K562 (cell line): Measurements from ENCODE around the gene BIRC5. TPM values are rescaled to one million over a fixed set of nuclear protein-coding genes. Genes with fewer than 3 reads are reported as not detected.

ENCODE experiments used
- ELF1 ChIP-seq: fragments of 200-800 bp; sonication (Bioruptor generic); IDR thresholded peaks from 2 replicates; pipeline ENCODE4 v1.6.1; 2016; ENCODE audit warnings: missing genetic modification characterization, missing compliant biosample characterization
- PCBP1 ChIP-seq: fragments of 200-400 bp; formaldehyde crosslinking; IDR thresholded peaks from 2 replicates; pipeline ENCODE4 v1.6.1; 2018; ENCODE audit warnings: mild to moderate bottlenecking, low read depth, low read length; ENCODE audit not compliant: poor library complexity, severe bottlenecking
- POLR2B ChIP-seq: fragments of 450-650 bp; IDR thresholded peaks from 2 replicates; pipeline ENCODE4 v1.6.1; 2018; ENCODE audit warnings: low read depth; ENCODE audit not compliant: partially characterized antibody
- SAFB ChIP-seq: fragments of 200-400 bp; formaldehyde crosslinking; IDR thresholded peaks from 2 replicates; pipeline ENCODE4 v1.6.1; 2017; ENCODE audit warnings: low read depth, low read length, borderline replicate concordance
- TAF7 ChIP-seq: fragments of 450-650 bp; IDR thresholded peaks from 2 replicates; pipeline ENCODE4 v1.6.1; 2016; ENCODE audit warnings: missing genetic modification characterization, missing compliant biosample characterization
- TOE1 ChIP-seq, 2 experiments: fragments of 450-650 bp in 1 of 2; sonication (generic) in 1 of 2; formaldehyde crosslinking in 1 of 2; IDR thresholded peaks; 2 replicates each; pipeline versions ENCODE4 v1.7.1 to v1.8.0; 2016 to 2022; ENCODE audit warnings: borderline replicate concordance in 2 of 2, mild to moderate bottlenecking in 2 of 2, antibody characterized with exemption in 1 of 2, inconsistent platforms in 1 of 2, low read depth in 1 of 2, missing genetic modification reagents in 1 of 2, moderate library complexity in 1 of 2
- TRIM25 ChIP-seq: fragments of 450-650 bp; IDR thresholded peaks from 2 replicates; pipeline ENCODE4 v1.7.0; 2016; ENCODE audit warnings: borderline replicate concordance
- U2AF2 ChIP-seq: fragments of 200-400 bp; formaldehyde crosslinking; optimal IDR thresholded peaks from 2 replicates; pipeline ENCODE3; 2017; ENCODE audit warnings: low read depth, mild to moderate bottlenecking, low read length
- polyA plus RNA-seq, 8 experiments: library from polyadenylated mRNA; depleted of rRNA in 4 of 8; stranded (reverse) in 5 of 8; unstranded in 3 of 8; fragments of >200 nt; fragmentation: Nextera tagmentation in 2 of 8; fragmentation: Illumina TruSeq in 1 of 8; extraction: Ambion mirVana in 2 of 8; extraction: Trizol in 1 of 8; gene quantifications; 2 replicates each; pipeline versions ENCODE4 v1.2.1 to v1.2.3, GENCODE V29; 2011 to 2014; ENCODE audit warnings: inconsistent platforms in 1 of 8, missing spikeins in 1 of 8
- total RNA-seq, 7 experiments: library from RNA; depleted of rRNA in 6 of 7; stranded (reverse); fragments of >200 nt in 6 of 7; fragmentation: Illumina TruSeq in 2 of 7; extraction: Trizol in 2 of 7; gene quantifications; 2 replicates each; pipeline versions ENCODE4 v1.2.1 to v1.2.3, GENCODE V29; 2011 to 2021; ENCODE audit warnings: low replicate concordance in 1 of 7

BIRC5 gene
- total and polyA plus RNA-seq, 9 of the 15 experiments (the other 6 are each of a cell fraction or from before 2014, with no cell fraction given), result 64.4 to 140 (median 101) TPM

- no peak for TF ChIP-seq TRIM25
- TF ChIP-seq SAFB, result no peak
- TF ChIP-seq TOE1 (IDR thresholded peaks at IDR 0.05; ENCODE audit: borderline replicate concordance), result 0 out of 2 replicates have a peak, but pooled peaks have one; percentile 42
- TF ChIP-seq TOE1 (CRISPR knock-in tag; IDR thresholded peaks at IDR 0.05; ENCODE audit: borderline replicate concordance, low read depth), result no peak
- peak; percentile 67 for TF ChIP-seq POLR2B
- TF ChIP-seq TAF7 (tag), result peak; percentile 60; the same call in 1 of the 2 replicates
- TF ChIP-seq PCBP1, result no peak
- TF ChIP-seq ELF1 (tag), result peak; percentile 87
- TF ChIP-seq U2AF2, result no peak
- TF ChIP-seq, all 486 proteins: peak for 176
Observed at GRCh38 chr17:78263063-78263735, 49.1 kb downstream of the BIRC5 start (continued).
